Measurements from ENCODE around the gene FCN2.
A peak's percentile ranks its signal among the peaks of the same experiment; 100 is the strongest.
"Not testable (repeated sequence)": the region's sequence is repeated elsewhere in the genome, so short reads cannot be mapped to it uniquely, and the experiment has no call there.

Gene FCN2

GRCh38 chr9:134847752-134848432 lies 32.7 kb upstream of the FCN2 start:
- DNase-seq (ENCODE audit: low read depth): no peak

GRCh38 chr9:134848504-134848903 lies 32.1 kb upstream of the FCN2 start:
- DNase-seq (ENCODE audit: low read depth): no peak

DNA sequence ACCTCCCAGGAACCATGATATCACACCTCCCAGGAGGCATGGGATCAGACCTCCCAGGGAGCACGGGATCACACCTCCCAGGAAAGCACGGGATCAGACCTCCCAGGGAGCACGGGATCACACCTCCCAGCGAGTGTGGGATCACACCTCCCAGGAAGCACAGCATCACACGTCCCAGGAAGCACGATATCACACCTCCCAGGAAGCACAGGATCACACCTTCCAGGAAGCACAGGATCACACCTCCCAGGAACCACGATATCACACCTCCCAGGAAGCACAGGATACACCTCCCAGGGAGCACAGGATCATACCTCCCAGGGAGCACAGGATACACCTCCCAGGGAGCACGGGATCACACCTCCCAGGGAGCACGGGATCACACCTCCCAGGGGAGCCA lies 30.0 kb upstream of the FCN2 start:
- no peak for DNase-seq (ENCODE audit: low read depth)

GRCh38 chr9:134851020-134851419 lies 29.6 kb upstream of the FCN2 start:
- no peak for DNase-seq (ENCODE audit: low read depth)

DNA sequence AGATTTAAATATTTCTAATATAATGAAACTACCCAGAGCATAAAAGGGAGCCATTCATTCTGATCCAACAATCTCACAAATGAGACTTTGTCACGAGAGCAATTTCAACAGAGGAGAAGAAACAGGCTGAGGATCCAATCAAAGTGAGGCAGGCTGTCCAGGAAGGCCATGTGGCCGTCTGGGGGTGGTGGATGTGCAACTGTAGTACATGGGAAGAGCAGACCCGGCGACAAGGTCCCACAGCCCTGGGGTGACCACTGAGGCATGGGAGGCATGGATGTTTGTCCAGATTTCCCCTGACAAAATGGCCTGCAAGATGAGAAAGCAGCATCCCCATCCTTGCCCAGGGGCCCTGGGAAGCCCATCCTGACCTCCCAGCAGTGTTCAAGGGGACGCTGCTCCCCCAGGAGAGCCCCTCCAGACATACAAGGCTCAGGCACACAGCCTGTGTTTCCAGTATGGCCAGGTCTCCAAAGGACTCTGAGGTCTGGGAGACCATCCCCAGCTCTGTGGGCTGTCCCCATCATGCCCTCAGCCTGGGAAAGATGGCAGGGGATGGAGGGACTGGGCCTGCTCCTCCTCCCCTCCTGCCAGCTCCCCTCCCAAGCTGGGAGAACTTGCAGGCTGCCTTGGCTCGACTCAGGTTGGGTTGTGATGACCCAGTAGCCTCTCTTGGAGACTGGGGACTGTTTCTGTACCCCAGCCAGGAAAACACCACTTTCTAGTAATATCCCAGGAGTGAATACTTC lies 27.5 kb upstream of the FCN2 start:
- DNase-seq (ENCODE audit: low read depth): no peak

- DNase-seq (ENCODE audit: low read depth): no peak
Observed at GRCh38 chr9:134853893-134854292, 26.7 kb upstream of the FCN2 start.

DNA sequence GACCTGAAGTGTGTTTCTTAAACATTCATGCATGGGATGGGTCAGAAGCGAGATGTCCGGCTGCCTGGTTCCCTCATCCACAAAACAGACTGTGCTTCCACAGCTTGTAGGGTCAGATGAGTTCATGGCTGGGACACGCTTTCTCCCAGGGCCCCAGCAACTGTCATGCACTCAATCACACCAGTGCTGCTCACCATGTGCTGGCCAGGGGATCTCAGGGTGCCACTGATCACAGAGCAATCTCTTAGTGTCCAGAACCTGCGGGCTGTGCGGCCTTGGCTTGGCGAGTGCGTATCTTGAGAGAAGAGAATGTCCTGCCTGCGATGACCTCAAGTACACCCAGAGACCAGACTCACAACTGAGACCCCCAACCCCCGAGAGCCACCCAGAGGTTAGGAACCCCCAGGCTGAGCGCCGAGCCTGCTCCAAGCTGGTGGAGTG lies 26.0 kb upstream of the FCN2 start:
- no peak for DNase-seq (ENCODE audit: low read depth)

DNA sequence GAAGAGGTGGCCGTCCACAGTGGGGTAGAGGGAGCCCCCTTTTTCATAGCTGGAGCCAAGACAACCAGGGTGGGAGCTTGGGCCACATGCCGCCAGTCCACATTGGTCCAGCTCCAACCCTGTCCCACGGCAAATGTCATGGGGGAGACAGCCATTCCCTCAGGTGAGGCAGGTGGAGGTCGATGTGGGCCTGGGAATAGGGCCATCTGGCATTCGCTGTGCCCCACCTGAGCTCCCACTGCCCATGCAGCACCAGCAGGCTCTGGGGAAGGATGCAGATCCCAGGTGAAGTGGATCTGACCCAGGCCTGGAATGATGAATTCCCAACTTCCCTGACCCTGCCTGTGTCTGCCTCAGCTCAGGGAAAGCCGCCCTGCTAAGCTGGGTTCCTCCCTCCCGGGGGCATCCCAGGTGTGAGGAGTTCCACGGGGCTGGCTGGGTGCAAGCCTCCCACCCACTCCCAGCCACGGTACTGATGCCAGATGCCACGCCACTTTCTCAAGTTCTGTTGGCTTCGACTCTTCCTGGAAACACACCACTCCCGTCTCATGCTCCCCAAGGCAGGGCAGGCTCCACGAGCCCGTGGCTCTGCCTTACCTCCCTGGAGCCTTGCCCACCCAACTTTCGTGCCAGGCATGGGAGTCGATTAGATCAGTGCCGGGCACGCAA lies 25.2 kb upstream of the FCN2 start:
- no peak for DNase-seq (ENCODE audit: low read depth)

DNA sequence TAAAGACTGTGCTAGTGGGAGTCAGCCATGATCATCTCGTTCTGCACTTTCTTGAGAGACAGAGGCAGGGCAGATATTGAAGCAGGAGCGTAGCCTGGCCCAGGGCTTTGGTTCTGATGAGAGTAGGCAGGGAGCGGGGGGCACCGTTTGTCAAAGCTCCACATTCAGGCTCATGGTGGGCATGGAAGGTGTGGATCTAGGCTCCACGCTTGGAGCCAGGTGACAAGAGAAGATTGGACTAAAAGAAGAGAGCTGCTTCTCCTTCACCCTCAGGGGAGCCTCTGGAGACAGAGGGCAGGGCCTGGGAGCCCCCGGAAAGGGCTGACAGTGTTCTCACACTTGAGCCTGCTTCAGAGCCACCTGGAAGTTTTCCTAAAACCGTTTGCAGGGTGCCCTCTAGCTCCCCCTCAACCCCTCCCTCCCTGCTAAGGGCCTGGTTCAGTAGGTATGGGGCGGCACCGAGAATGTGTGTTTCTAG lies 24.7 kb upstream of the FCN2 start:
- DNase-seq (ENCODE audit: low read depth): no peak

DNA sequence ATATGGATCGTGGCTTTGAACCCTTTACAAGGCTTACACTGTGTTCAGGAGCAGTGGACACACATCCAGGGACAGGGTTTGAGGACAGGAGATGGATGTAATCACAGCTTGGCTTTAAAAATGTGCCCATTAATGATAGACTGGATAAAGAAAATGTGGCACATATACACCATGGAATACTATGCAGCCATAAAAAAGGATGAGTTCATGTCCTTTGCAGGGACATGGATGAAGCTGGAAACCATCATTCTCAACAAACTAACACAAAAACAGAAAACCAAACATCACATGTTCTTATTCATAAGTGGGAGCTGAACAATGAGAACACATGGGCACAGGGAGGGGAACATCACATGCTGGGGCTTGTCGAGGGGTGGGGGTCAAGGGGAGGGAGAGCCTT lies 23.2 kb upstream of the FCN2 start:
- not testable (repeated sequence) for DNase-seq (ENCODE audit: low read depth)

- DNase-seq (ENCODE audit: low read depth): peak; percentile 8
Observed at GRCh38 chr9:134858051-134858841, 22.4 kb upstream of the FCN2 start.

GRCh38 chr9:134860510-134860909 lies 20.1 kb upstream of the FCN2 start:
- no peak for DNase-seq (ENCODE audit: low read depth)

DNA sequence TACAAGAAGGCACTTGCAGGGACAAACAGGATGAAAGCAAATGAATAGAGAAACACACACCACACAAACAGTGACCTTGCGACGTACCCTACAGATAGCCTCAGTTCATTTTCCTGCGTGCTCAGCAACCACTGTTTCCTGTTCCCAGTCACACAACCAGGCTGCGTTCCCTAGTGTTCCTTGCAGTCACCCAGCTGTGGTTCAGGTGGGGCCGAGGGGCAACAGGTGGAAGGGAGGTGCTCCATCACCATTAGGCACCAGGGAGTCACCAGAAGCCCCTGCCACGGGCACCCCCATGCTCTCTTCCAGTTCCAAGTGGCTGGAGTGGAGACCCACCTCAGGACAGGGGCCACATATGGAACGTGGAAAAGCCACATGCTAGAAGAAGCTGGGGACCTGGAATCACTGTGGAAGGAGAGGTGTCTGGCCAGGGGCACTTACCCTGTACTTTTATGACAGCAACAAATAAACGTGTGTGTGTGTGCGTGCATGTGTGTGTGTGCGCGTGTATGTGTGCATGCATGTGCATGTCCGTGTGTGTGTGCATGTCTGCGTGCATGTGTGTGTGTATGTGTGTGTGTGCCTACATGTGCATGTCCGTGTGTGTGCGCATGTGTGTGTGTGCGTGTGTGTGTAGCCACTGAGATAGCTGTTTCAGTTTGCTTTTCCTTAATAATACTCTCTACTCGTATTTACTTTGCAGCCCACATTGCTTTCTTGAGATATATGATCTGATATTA lies 18.8 kb upstream of the FCN2 start:
- no peak for DNase-seq (ENCODE audit: low read depth)

- DNase-seq (ENCODE audit: low read depth): no peak
Observed at GRCh38 chr9:134863306-134863902, 17.2 kb upstream of the FCN2 start.

- DNase-seq (ENCODE audit: low read depth): no peak
Observed at GRCh38 chr9:134863941-134864820, 16.4 kb upstream of the FCN2 start.

DNA sequence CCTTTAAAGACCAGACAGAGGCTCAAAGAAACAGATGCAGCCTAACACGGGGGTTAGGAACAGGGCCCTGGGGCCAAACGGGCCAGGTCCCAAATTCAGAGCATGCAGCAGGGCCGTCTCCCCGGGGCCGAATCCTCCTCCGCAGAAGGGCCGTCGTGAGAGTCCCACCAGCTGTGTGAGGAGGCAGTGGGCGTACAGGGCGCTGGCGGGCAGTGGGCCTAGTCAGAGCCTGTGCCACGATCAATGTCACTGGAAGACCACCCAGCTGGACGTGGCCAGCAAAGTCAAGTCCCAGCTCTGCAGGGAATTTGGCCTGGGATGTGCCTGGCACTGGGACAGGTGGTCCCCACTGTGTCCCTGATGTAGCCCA lies 15.8 kb upstream of the FCN2 start:
- no peak for DNase-seq (ENCODE audit: low read depth)

GRCh38 chr9:134867917-134868750 lies 12.5 kb upstream of the FCN2 start:
- DNase-seq (ENCODE audit: low read depth): no peak

- no peak for DNase-seq (ENCODE audit: low read depth)
Observed at GRCh38 chr9:134868751-134869553, 11.7 kb upstream of the FCN2 start.

Measured in stimulated activated CD8-positive, alpha-beta memory T cell treated with anti-CD3 and anti-CD28 coated beads, Interleukin-4, amount 100 ng/mL, for 24 hours (primary cell).